HEK293T (cell line): ENCODE measurements around the gene COPS7B.

ENCODE experiments used
- BHLHE40 ChIP-seq: fragments of 450-650 bp; IDR thresholded peaks from 2 replicates; pipeline ENCODE4 v1.6.1; 2016; ENCODE audit warnings: mild to moderate bottlenecking, moderate library complexity, borderline replicate concordance
- CTBP1 ChIP-seq: fragments of 450-650 bp; IDR thresholded peaks from 2 replicates; pipeline ENCODE4 v1.6.1; 2016; ENCODE audit warnings: borderline replicate concordance
- ELF4 ChIP-seq: fragments of 450-650 bp; IDR thresholded peaks from 2 replicates; pipeline ENCODE4 v1.6.1; 2017; ENCODE audit warnings: antibody characterized with exemption
- FOXA1 ChIP-seq: fragments of 450-650 bp; IDR thresholded peaks from 2 replicates; pipeline ENCODE4 v1.6.1; 2016; ENCODE audit warnings: mild to moderate bottlenecking
- FOXK2 ChIP-seq: fragments of 450-650 bp; IDR thresholded peaks from 2 replicates; pipeline ENCODE4 v1.6.1; 2016; ENCODE audit warnings: mild to moderate bottlenecking
- SP1 ChIP-seq: fragments of 450-650 bp; IDR thresholded peaks from 2 replicates; pipeline ENCODE4 v1.6.1; 2017
- SUZ12 ChIP-seq: fragments of 450-650 bp; IDR thresholded peaks from 2 replicates; pipeline ENCODE4 v1.6.1; 2016; ENCODE audit warnings: mild to moderate bottlenecking
- TARDBP ChIP-seq: fragments of 450-650 bp; IDR thresholded peaks from 2 replicates; pipeline ENCODE4 v1.6.1; 2016
- ZNF384 ChIP-seq: fragments of 450-650 bp; IDR thresholded peaks from 2 replicates; pipeline ENCODE4 v1.6.1; 2016
- TF ChIP-seq, protein P1 (sequence below): fragments of 450-650 bp; IDR thresholded peaks from 2 replicates; pipeline ENCODE4 v1.6.1; 2016

DNA sequence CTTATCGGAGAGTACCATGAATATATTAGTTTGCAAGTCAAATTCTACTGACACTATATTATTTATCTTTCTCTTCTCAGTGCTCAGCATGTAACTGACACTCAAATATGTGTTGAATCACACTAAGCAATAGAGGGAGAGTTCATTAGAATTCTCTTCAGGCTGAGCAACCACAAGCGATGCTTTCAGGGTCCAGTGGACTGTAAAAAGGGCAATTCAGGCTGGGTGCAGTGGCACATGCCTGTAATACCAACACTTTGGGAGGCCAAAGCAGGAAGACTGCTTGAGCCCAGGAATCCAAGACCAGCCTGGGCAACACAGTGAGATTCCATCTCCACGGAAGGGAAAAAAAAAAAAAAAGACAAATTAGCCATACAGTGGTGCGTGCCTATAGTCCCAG, 21.5 kb upstream of the COPS7B start:
- TF ChIP-seq SP1 (no peak), TARDBP (no peak), CTBP1 (no peak), ZNF384 (no peak), ELF4 (no peak), SUZ12 (no peak), BHLHE40 (no peak), FOXA1 (no peak), FOXK2 (no peak)
- TF ChIP-seq, protein P1, sequence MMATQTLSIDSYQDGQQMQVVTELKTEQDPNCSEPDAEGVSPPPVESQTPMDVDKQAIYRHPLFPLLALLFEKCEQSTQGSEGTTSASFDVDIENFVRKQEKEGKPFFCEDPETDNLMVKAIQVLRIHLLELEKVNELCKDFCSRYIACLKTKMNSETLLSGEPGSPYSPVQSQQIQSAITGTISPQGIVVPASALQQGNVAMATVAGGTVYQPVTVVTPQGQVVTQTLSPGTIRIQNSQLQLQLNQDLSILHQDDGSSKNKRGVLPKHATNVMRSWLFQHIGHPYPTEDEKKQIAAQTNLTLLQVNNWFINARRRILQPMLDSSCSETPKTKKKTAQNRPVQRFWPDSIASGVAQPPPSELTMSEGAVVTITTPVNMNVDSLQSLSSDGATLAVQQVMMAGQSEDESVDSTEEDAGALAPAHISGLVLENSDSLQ, result no peak
